K562 (cell line): ENCODE results near the gene SDF4. TPM values are rescaled to one million over a fixed set of nuclear protein-coding genes. Genes with fewer than 3 reads are reported as not detected.

Experiments used
- ATAC-seq: fragments of 200-7000 bp; cut with Tn5 transposase; 3 replicates; pipeline ENCODE4 v1.9.1; 2020; ENCODE audit warnings: moderate library complexity
- BruUV-seq: library from RNA; stranded (reverse); fragments of 400-500 nt; replicated peaks from 2 replicates; lab custom pipeline; 2021; lab: Mats Ljungman, UMichigan
- CTCF ChIA-PET: fragments of 300-600 bp; formaldehyde crosslinking; extraction: SDS; loops from one replicate; lab custom pipeline; 2021; ENCODE audit warnings: low intra/inter-chr PET ratio; lab: Yijun Ruan, JAX
- POLR2A ChIA-PET: fragments of 300-600, 350-650 bp; sonication (Branson Sonifier 250); formaldehyde crosslinking; extraction: SDS; loops from one replicate; lab custom pipeline; 2021; ENCODE audit warnings: antibody characterized with exemption, inconsistent platforms; lab: Yijun Ruan, JAX
- DNase-seq, 4 experiments: peaks; one replicate each; pipeline versions ENCODE4 v3.0.0 to v3.0.0-alpha.2; 2011 to 2018; ENCODE audit warnings: low spot score in 3 of 4, mixed read lengths in 3 of 4; ENCODE audit errors: extremely low read depth in 1 of 4
- FAIRE-seq: peaks from 2 replicates; lab custom pipeline; 2011; peaks lifted over from hg19 to GRCh38; lab: Jason Lieb, UNC
- H2AFZ ChIP-seq: 2 replicates; pipeline ENCODE4 v1.6.0; 2011; ENCODE audit warnings: low read depth, low read length, control low read depth, inconsistent platforms
- H3K27ac ChIP-seq: fragments of 200-600 bp; 3 replicates; pipeline ENCODE4 v1.8.0; 2011; ENCODE audit warnings: low read depth, mild to moderate bottlenecking, control low read depth, inconsistent platforms, low read length, moderate library complexity, mixed read lengths; ENCODE audit errors: extremely low read depth
- H3K27me3 ChIP-seq, 2 experiments: fragments of 300-600 bp in 1 of 2; 2 replicates in 1 of 2; 3 replicates in 1 of 2; pipeline versions ENCODE4 v1.6.0 to v1.8.0; 2011; ENCODE audit warnings: inconsistent platforms in 2 of 2, low read length in 2 of 2, mild to moderate bottlenecking in 1 of 2, mixed read lengths in 1 of 2, moderate library complexity in 1 of 2; ENCODE audit not compliant: control insufficient read depth in 2 of 2, insufficient read depth in 2 of 2
- H3K36me3 ChIP-seq: fragments of 300-600 bp; 3 replicates; pipeline ENCODE4 v1.8.0; 2011; ENCODE audit warnings: mild to moderate bottlenecking, low read length, inconsistent platforms; ENCODE audit not compliant: control insufficient read depth, insufficient read depth
- H3K4me1 ChIP-seq, 2 experiments: fragments of 200-600 bp in 1 of 2; replicated peaks in 1 of 2; 2 replicates in 1 of 2; 3 replicates in 1 of 2; pipeline versions ENCODE4 v1.5.1 to v1.8.0; 2011; ENCODE audit warnings: inconsistent platforms in 2 of 2, low read length in 2 of 2, mild to moderate bottlenecking in 1 of 2, mixed read lengths in 1 of 2, moderate library complexity in 1 of 2; ENCODE audit not compliant: control insufficient read depth in 2 of 2, insufficient read depth in 2 of 2
- H3K4me2 ChIP-seq: 2 replicates; pipeline ENCODE4 v1.6.1; 2011; ENCODE audit warnings: low read length, control low read depth, inconsistent platforms, mixed read lengths; ENCODE audit not compliant: insufficient read depth
- H3K4me3 ChIP-seq: fragments of 200-600 bp; sonication (generic), shearing (Covaris generic); 2 replicates; pipeline ENCODE4 v1.5.1; 2016; ENCODE audit warnings: control low read depth, inconsistent platforms
- H3K79me2 ChIP-seq: fragments of 200-600 bp; 3 replicates; pipeline ENCODE4 v1.8.0; 2011; ENCODE audit warnings: low read length, inconsistent platforms; ENCODE audit not compliant: control insufficient read depth, insufficient read depth
- H3K9ac ChIP-seq, 2 experiments: 2 replicates each; pipeline versions ENCODE4 v1.6.0 to v1.6.1; 2011; ENCODE audit warnings: low read depth in 2 of 2, low read length in 2 of 2, control low read depth in 1 of 2, inconsistent platforms in 1 of 2, mild to moderate bottlenecking in 1 of 2, mixed read lengths in 1 of 2; ENCODE audit not compliant: insufficient read depth in 1 of 2
- H3K9me1 ChIP-seq: one replicate; pipeline ENCODE4 v1.6.0; 2011; ENCODE audit warnings: inconsistent platforms, mild to moderate bottlenecking, low read length, moderate library complexity; ENCODE audit not compliant: control insufficient read depth, insufficient read depth
- H3K9me3 ChIP-seq: replicated peaks from 2 replicates; pipeline ENCODE4 v1.5.1; 2011; ENCODE audit warnings: low read depth, low read length, inconsistent platforms; ENCODE audit not compliant: control insufficient read depth, insufficient read depth
- H4K20me1 ChIP-seq: replicated peaks from 2 replicates; pipeline ENCODE4 v1.6.1; 2011; ENCODE audit warnings: low read length, inconsistent platforms, mixed read lengths; ENCODE audit not compliant: control insufficient read depth, insufficient read depth
- ETS1 ChIP-seq: conservative IDR thresholded peaks from 2 replicates; pipeline ENCODE4 v1.6.1; 2011; ENCODE audit warnings: low read depth, mild to moderate bottlenecking, low read length; ENCODE audit not compliant: control insufficient read depth
- FOXA1 ChIP-seq: fragments of 450-650 bp; IDR thresholded peaks from 2 replicates; pipeline ENCODE4 v1.6.1; 2016; ENCODE audit warnings: mild to moderate bottlenecking, borderline replicate concordance
- MAZ ChIP-seq, 2 experiments: fragments of 450-650 bp in 1 of 2; sonication (generic) in 1 of 2; formaldehyde crosslinking; IDR thresholded peaks in 1 of 2; conservative IDR thresholded peaks in 1 of 2; 2 replicates each; pipeline versions ENCODE4 v1.4.0 to v1.5.0; 2020; ENCODE audit warnings: mild to moderate bottlenecking in 1 of 2, missing genetic modification reagents in 1 of 2
- NR2F6 ChIP-seq: fragments of 450-650 bp; formaldehyde crosslinking; IDR thresholded peaks from 2 replicates; pipeline ENCODE4 v1.4.0; 2020; ENCODE audit warnings: mild to moderate bottlenecking
- PBX2 ChIP-seq, 2 experiments: IDR thresholded peaks in 1 of 2; conservative IDR thresholded peaks in 1 of 2; 2 replicates each; pipeline ENCODE4 v1.6.1; 2016; ENCODE audit warnings: low read depth in 2 of 2, mild to moderate bottlenecking in 1 of 2, missing compliant biosample characterization in 1 of 2, missing genetic modification characterization in 1 of 2, moderate library complexity in 1 of 2
- POLR2G ChIP-seq: fragments of 200-400 bp; formaldehyde crosslinking; IDR thresholded peaks from 2 replicates; pipeline ENCODE4 v1.6.1; 2017; ENCODE audit warnings: low read depth, mild to moderate bottlenecking, antibody characterized with exemption, low read length, moderate library complexity
- RERE ChIP-seq: sonication (generic); formaldehyde crosslinking; IDR thresholded peaks from 2 replicates; pipeline ENCODE4 v1.8.0; 2023; ENCODE audit warnings: missing genetic modification reagents, mild to moderate bottlenecking, borderline replicate concordance
- WGBS: fragments of 100-300 bp; shearing (Covaris generic); methylation state at CpG from one replicate; pipeline ENCODE4 v1.1.6; 2016; ENCODE audit warnings: low coverage, mixed read lengths; ENCODE audit not compliant: insufficient coverage; ENCODE audit errors: missing lambda C conversion rate; 5-methylcytosine and 5-hydroxymethylcytosine counted together
- in situ Hi-C: fragments of 300-500 bp; cut with MboI; formaldehyde crosslinking; loops from 4 replicates; pipeline ENCODE4 v1.15.0; 2018; ENCODE audit warnings: inconsistent platforms, mixed read lengths
- intact Hi-C: fragments of 100-400 bp; cut with micrococcal nuclease; formaldehyde crosslinking; loops from 2 replicates; pipeline ENCODE4 v1.14.2; 2022
- polyA plus RNA-seq, 8 experiments: library from polyadenylated mRNA; depleted of rRNA in 4 of 8; stranded (reverse) in 5 of 8; unstranded in 3 of 8; fragments of >200 nt; fragmentation: Nextera tagmentation in 2 of 8; fragmentation: Illumina TruSeq in 1 of 8; extraction: Ambion mirVana in 2 of 8; extraction: Trizol in 1 of 8; gene quantifications; 2 replicates each; pipeline versions ENCODE4 v1.2.1 to v1.2.3, GENCODE V29; 2011 to 2014; ENCODE audit warnings: inconsistent platforms in 1 of 8, missing spikeins in 1 of 8
- total RNA-seq, 7 experiments: library from RNA; depleted of rRNA in 6 of 7; stranded (reverse); fragments of >200 nt in 6 of 7; fragmentation: Illumina TruSeq in 2 of 7; extraction: Trizol in 2 of 7; gene quantifications; 2 replicates each; pipeline versions ENCODE4 v1.2.1 to v1.2.3, GENCODE V29; 2011 to 2021; ENCODE audit warnings: low replicate concordance in 1 of 7

Gene SDF4
- total and polyA plus RNA-seq, 9 of the 15 experiments (the other 6 are each of a cell fraction or from before 2014, with no cell fraction given): 0.35 to 160 (median 65.2) TPM

DNA sequence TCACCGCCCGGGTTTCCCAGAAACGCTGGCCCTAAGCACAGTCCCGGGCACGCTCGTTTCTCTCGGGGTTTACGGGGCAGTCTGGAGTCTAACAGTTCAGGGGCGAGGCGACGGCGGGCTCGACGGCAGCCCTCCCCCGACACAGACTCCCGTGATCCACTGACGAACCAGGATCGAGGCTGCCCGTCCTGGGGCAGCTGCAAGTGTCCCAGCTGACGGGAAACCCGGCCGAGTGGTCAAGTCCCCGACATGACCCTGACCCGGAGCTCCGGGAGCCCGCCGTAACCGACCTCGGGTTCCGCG is 41.4 kb upstream of the SDF4 start (continued):
- 0 out of 2 replicates have a peak, but pooled peaks have one; percentile 2 for TF ChIP-seq ETS1

- H3K9ac ChIP-seq: peak overlapping the region; percentile 96 to 100
- H3K27me3 ChIP-seq: no peaks in the 10 kb centered on the region
- H3K79me2 ChIP-seq: peaks cover 63% of the 10 kb centered on the region
- peaks cover 23% of the 10 kb centered on the region for H4K20me1 ChIP-seq
- in situ Hi-C loops (no loop called here), intact Hi-C loops (no loop called here)
- CTCF ChIA-PET: no interaction called here
- peak overlapping the region; percentile 97 for H3K4me3 ChIP-seq
- H3K9me3 ChIP-seq: no peaks in the 10 kb centered on the region
- WGBS: 28% methylated on average over 43 of the region's 43 CpGs
- ATAC-seq (peak; percentile 2), FAIRE-seq (no peak), DNase-seq (no peak)
- POLR2A ChIA-PET: interaction anchor here (0.6 to 0.9 kb wide), 3 partner anchors 68 to 180 kb away, joined by 3 read pairs; no protein-coding TSS in a partner anchor
- peaks cover 44% of the 10 kb centered on the region for H3K36me3 ChIP-seq
- peaks cover 7% of the 10 kb centered on the region for H3K9me1 ChIP-seq
- peak overlapping the region; percentile 89; the same call in 2 of the 3 replicates for H3K27ac ChIP-seq
- peaks cover 16 to 63% of the 10 kb centered on the region in 2 experiments; a peak in 4 of 5 replicates for H3K4me1 ChIP-seq
- BruUV-seq: TSS peak; percentile 49
- H3K4me2 ChIP-seq: peak overlapping the region; percentile 94
- no peak overlapping the region for H2AFZ ChIP-seq
- TF ChIP-seq POLR2G: peak; percentile 50; the same call in 1 of the 2 replicates
- no peak for TF ChIP-seq FOXA1
- no peak for TF ChIP-seq PBX2 (CRISPR knock-in tag; IDR thresholded peaks at IDR 0.05; ENCODE audit: low read depth)
- TF ChIP-seq PBX2 (tag; conservative IDR thresholded peaks at IDR 0.05; ENCODE audit: low read depth): no peak
- no peak for TF ChIP-seq RERE (CRISPR knock-in tag)
- TF ChIP-seq NR2F6 (CRISPR knock-in tag): 0 out of 2 replicates have a peak, but pooled peaks have one; percentile 31
- TF ChIP-seq MAZ (CRISPR knock-in tag; conservative IDR thresholded peaks at IDR 0.05 in 1 of 2, IDR thresholded peaks at IDR 0.05 in 1 of 2): 0 out of 4 replicates have a peak, but pooled peaks of 1 of the 2 experiments have one; percentile 13
Observed at GRCh38 chr1:1272341-1273208, 40.8 kb upstream of the SDF4 start.
